GM18909 (cell line): ENCODE results near the gene NAA50.

ENCODE experiments used
- ATAC-seq: cut with Tn5 transposase; IDR thresholded peaks from one replicate; pipeline ENCODE4 v1.9.1; 2021; ENCODE audit warnings: mild to moderate bottlenecking; ENCODE audit not compliant: unreplicated experiment, poor library complexity

The NAA50 gene

GRCh38 chr3:113744941-113745755 is 901 bp downstream of the NAA50 start:
- ATAC-seq: peak; percentile 68

- ATAC-seq: no peak
These were observed 2.9 kb downstream of the NAA50 start for GRCh38 chr3:113743006-113743630.

- ATAC-seq: no peak
These were observed 4.4 kb downstream of the NAA50 start for GRCh38 chr3:113741620-113742019.

- ATAC-seq: no peak
These were observed 5.0 kb downstream of the NAA50 start for GRCh38 chr3:113741086-113741485.

GRCh38 chr3:113736548-113737089 is 9.4 kb downstream of the NAA50 start:
- ATAC-seq: peak; percentile 70

GRCh38 chr3:113731694-113732093 is 14.4 kb downstream of the NAA50 start:
- no peak for ATAC-seq

- ATAC-seq: no peak
These were observed 15.5 kb downstream of the NAA50 start for GRCh38 chr3:113730550-113730949.

GRCh38 chr3:113728661-113729060 is 17.4 kb downstream of the NAA50 start:
- no peak for ATAC-seq

- no peak for ATAC-seq
These were observed 24.4 kb downstream of the NAA50 start for GRCh38 chr3:113721636-113722035.

DNA sequence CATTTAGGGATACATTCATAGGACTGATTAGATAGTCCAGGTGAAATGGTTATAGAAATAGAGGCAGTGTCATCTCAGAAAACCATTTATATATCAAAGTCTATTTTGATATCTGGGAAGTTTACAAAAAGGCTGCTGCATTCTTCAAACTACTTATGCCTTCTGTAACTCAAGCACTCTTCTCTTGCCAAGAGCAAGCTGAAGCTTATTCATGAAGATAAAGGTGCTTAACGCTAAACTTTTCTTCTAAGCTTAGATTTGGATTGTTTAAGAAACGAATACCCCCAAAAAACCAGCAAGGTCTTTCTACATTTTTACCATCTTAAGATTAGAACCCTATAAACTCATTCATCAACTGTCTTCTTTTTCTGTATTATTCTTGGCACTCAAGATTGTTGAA is 26.3 kb downstream of the NAA50 start:
- ATAC-seq: no peak

DNA sequence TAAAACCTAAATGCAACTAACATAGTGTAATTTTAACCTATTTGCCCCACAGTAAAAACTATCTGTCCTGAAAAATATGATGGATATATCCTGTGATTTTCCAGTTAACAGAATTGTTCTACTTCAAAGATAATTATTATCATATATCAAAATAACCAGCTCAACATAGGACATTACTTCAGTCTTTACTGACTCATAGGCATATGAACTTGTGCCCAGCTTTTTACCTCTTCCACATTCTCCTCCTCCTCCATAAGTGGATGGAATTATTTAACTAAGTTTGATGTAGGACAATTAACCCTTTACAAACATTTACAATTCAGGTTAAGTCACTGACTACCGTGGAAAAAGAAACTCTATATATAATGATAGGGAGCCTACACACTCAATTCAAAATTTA is 26.8 kb downstream of the NAA50 start:
- ATAC-seq: no peak

GRCh38 chr3:113717818-113718217 is 28.2 kb downstream of the NAA50 start:
- ATAC-seq: no peak

DNA sequence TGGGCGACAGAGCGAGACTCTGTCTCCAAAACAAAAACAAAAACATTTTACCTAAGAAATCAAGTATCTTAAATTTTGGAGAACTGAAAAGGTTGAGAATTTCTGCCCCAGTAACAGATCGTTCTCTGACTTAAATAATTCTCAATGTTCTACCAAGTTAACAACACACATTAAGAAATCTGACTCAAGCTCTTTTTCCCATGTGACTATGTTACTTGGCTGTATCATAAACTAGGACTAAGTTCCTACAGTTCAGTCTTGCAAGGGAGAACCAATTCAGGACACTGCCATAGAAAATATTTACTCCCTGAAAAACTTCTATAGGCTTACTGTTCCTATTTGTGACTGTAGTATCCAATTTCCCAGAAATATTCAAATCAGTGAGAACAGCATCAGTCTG is 28.7 kb downstream of the NAA50 start:
- ATAC-seq: no peak

- no peak for ATAC-seq
These were observed 31.3 kb downstream of the NAA50 start for GRCh38 chr3:113714702-113715101.

- ATAC-seq: no peak
These were observed 33.9 kb downstream of the NAA50 start for GRCh38 chr3:113712129-113712528.

GRCh38 chr3:113707835-113708234 is 38.2 kb downstream of the NAA50 start:
- no peak for ATAC-seq

- no peak for ATAC-seq
These were observed 47.1 kb downstream of the NAA50 start for GRCh38 chr3:113698956-113699355.

- ATAC-seq: no peak
These were observed 47.8 kb downstream of the NAA50 start for GRCh38 chr3:113698213-113698742.

- ATAC-seq: no peak
These were observed 48.5 kb downstream of the NAA50 start for GRCh38 chr3:113697500-113698090.

DNA sequence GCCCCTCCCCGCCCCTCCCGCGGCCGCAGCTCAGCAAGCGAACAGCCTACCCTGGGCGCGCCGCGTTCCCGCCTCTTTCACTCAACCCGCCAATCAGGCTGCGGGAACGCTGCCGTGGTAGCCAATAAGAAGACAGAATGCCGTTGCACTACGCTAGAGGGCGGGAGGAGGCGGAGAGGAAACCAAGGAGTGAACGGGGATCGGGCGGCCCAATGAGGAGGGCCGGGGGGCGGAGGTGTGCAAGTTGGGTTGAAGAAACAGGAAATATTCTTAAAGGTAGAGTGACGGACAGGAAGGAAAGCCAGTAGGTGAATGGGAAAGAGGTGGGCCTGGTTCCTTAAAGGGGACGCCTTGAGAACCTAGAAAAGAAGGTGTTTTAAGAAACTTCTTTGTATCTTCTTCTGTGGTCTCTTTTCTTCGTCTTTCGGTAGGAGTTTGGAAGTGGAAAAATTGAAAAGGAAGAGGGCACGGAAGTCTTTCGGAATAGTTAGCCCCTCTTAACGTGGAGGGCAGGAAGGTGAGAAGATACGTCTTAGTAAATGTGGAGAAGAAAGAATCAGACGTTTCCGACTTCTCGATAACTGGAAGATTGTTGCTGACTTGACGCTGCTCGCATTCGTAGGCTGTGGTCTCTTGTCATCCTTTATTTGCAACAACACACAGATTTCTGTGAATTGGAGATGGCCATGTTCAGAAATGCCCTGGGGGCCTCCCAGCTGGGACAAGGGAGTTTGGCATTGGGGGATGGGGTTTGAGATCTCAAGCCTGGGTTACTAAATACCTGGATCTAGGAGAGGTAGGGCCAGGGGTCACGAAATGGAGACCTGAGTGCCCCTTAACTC is 49.2 kb downstream of the NAA50 start:
- ATAC-seq: peak; percentile 96
